Upper lobe of left lung (tissue), 6 donors: ENCODE data around the gene POPDC2. TPM values are rescaled to one million over a fixed set of nuclear protein-coding genes. Genes with fewer than 3 reads are reported as not detected.

ENCODE experiments used
- ATAC-seq, 2 donors: fragments of 200-7000 bp; cut with Tn5 transposase; one replicate each; pipeline ENCODE4 v1.9.1; 2022; ENCODE audit warnings: mild to moderate bottlenecking in 2 of 2, moderate library complexity in 2 of 2; ENCODE audit not compliant: low FRiP score in 2 of 2
- DNase-seq, 2 donors: peaks; one replicate each; pipeline ENCODE4 v3.0.0-alpha.2; 2019 to 2020
- H3K27ac ChIP-seq, 4 donors: fragments of 200-600 bp; sonication (generic); one replicate each; pipeline ENCODE4 v1.5.1; 2016 to 2019
- H3K27me3 ChIP-seq, 4 donors: fragments of 200-600 bp; sonication (generic); one replicate each; pipeline ENCODE4 v1.5.1; 2017 to 2019
- H3K36me3 ChIP-seq, 4 donors: fragments of 200-600 bp; sonication (generic); one replicate each; pipeline ENCODE4 v1.5.1; 2016 to 2019
- H3K4me1 ChIP-seq, 4 donors: fragments of 200-600 bp; sonication (generic); one replicate each; pipeline ENCODE4 v1.5.1; 2018 to 2019
- H3K4me3 ChIP-seq, 4 donors: fragments of 200-600 bp; sonication (generic); one replicate each; pipeline ENCODE4 v1.5.1; 2017 to 2019; ENCODE audit warnings: mild to moderate bottlenecking in 2 of 4, moderate library complexity in 1 of 4
- H3K9me3 ChIP-seq, 4 donors: fragments of 200-600 bp; sonication (generic); one replicate each; pipeline ENCODE4 v1.5.1; 2018 to 2019
- EP300 ChIP-seq, 4 donors: sonication (generic); formaldehyde crosslinking; IDR thresholded peaks; one replicate each; pipeline ENCODE4 v1.5.1; 2017; ENCODE audit warnings: antibody characterized with exemption in 4 of 4, control low read depth in 2 of 4
- POLR2A ChIP-seq, 4 donors: fragments of 450-650 bp; IDR thresholded peaks; one replicate each; pipeline ENCODE4 v1.5.1; 2016 to 2017; ENCODE audit warnings: antibody characterized with exemption in 4 of 4, mild to moderate bottlenecking in 2 of 4
- POLR2AphosphoS5 ChIP-seq, 2 donors: sonication (generic); formaldehyde crosslinking; IDR thresholded peaks; one replicate each; pipeline ENCODE4 v1.5.1; 2017; ENCODE audit warnings: antibody characterized with exemption in 2 of 2
- WGBS, 2 donors: methylation state at CpG; one replicate each; pipeline ENCODE4 v1.1.5; 2017 to 2018; 5-methylcytosine and 5-hydroxymethylcytosine counted together
- total RNA-seq, 6 donors: library from RNA; depleted of rRNA in 4 of 6; stranded (reverse); fragments of >200 nt in 4 of 6; gene quantifications; one replicate each; pipeline versions ENCODE4 v1.1.0 to v1.2.1, GENCODE V29; 2016 to 2021
- TF ChIP-seq, protein P1 (sequence below), 6 experiments: fragments of 450-650 bp in 4 of 6; fragments of 200-600 bp in 2 of 6; sonication (generic) in 2 of 6; IDR thresholded peaks; one replicate each; pipeline ENCODE4 v1.5.1; 2016 to 2019; ENCODE audit warnings: antibody characterized with exemption in 6 of 6
- donor health status: DM: no; HTN: no; CAD: no; lungs with moderate emphysema.
- donor health status: DM: no; HTN: yes; CAD: no; lungs with severe emphysema.

POPDC2 gene
- total RNA-seq, 6 donors from 2014 or later: 2.0 to 5.2 (median 2.2) TPM

DNA sequence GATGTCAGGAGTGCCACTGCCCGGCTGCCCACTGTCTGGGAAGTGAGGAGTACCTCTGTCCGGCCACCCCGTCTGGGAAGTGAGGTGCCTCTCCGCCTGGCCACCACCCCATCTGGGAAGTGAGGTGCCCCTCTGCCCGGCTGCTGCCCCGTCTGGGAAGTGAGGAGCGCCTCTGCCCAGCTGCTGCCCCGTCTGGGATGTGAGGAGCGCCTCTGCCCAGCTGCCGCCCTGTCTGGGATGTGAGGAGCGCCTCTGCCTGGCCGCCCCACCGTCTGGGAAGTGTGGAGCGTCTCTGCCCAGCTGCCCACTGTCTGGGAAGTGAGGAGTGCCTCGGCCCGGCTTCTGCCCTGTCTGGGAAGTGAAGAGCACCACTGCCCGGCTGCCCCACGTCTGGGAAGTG is 13.5 kb upstream of the POPDC2 start:
- WGBS, 2 donors: 86 to 93% methylated on average over 17 to 18 of the region's 18 CpGs
- H3K9me3 ChIP-seq: no peaks in the 10 kb centered on the region
- no peak overlapping the region for H3K4me3 ChIP-seq
- H3K4me1 ChIP-seq: peaks cover 23 to 37% (median 25%) of the 10 kb centered on the region in 4 donors
- H3K27ac ChIP-seq: peak overlapping the region in 2 of 4 donors; percentile 28 to 91
- DNase-seq (peak in 1 of 2 donors; percentile 78), ATAC-seq (no peak)
- H3K36me3 ChIP-seq: peaks cover 4 to 47% (median 16%) of the 10 kb centered on the region in 4 donors
- no peak for TF ChIP-seq POLR2AphosphoS5 (IDR thresholded peaks at IDR 0.05)
- TF ChIP-seq, protein P1, sequence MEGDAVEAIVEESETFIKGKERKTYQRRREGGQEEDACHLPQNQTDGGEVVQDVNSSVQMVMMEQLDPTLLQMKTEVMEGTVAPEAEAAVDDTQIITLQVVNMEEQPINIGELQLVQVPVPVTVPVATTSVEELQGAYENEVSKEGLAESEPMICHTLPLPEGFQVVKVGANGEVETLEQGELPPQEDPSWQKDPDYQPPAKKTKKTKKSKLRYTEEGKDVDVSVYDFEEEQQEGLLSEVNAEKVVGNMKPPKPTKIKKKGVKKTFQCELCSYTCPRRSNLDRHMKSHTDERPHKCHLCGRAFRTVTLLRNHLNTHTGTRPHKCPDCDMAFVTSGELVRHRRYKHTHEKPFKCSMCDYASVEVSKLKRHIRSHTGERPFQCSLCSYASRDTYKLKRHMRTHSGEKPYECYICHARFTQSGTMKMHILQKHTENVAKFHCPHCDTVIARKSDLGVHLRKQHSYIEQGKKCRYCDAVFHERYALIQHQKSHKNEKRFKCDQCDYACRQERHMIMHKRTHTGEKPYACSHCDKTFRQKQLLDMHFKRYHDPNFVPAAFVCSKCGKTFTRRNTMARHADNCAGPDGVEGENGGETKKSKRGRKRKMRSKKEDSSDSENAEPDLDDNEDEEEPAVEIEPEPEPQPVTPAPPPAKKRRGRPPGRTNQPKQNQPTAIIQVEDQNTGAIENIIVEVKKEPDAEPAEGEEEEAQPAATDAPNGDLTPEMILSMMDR (IDR thresholded peaks at IDR 0.05): no peak
- TF ChIP-seq EP300 (IDR thresholded peaks at IDR 0.05): no peak
- no peak for TF ChIP-seq POLR2A (IDR thresholded peaks at IDR 0.05)
- H3K27me3 ChIP-seq: no peaks in the 10 kb centered on the region

DNA sequence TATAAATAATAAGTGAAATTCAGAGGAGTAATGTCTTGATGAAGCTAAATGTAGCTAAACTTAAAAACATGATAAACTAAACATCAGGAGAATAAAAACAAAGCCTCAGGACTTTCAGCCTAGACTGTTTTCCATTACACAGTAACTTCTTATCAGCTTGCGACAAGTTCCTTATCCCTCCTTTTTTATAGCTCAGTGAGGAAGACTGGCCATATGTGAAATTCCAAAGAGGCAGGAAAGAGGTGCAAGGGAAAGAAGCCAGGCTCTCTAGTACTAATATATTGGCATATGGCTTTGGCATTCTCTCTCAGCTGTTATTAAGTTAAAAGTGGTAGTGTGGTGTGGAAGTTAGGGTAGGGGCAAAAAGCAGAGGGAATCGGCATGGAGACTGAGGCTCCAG is 12.4 kb upstream of the POPDC2 start:
- 81 to 84% methylated on average over 2 of the region's 2 CpGs for WGBS, 2 donors
- Histone ChIP-seq H3K27me3 (no peaks in the 10 kb centered on the region), H3K4me3 (no peak overlapping the region), H3K9me3 (no peaks in the 10 kb centered on the region), H3K4me1 (peaks cover 19 to 31% (median 22%) of the 10 kb centered on the region in 4 donors), H3K36me3 (peaks cover 4 to 57% (median 16%) of the 10 kb centered on the region in 4 donors), H3K27ac (peak overlapping the region in 2 of 4 donors; percentile 1 to 58)
- ATAC-seq (no peak), DNase-seq (no peak)
- no peak for TF ChIP-seq POLR2AphosphoS5 (IDR thresholded peaks at IDR 0.05)
- TF ChIP-seq, protein P1 (IDR thresholded peaks at IDR 0.05): no peak
- no peak for TF ChIP-seq POLR2A (IDR thresholded peaks at IDR 0.05)
- TF ChIP-seq EP300 (IDR thresholded peaks at IDR 0.05): no peak

DNA sequence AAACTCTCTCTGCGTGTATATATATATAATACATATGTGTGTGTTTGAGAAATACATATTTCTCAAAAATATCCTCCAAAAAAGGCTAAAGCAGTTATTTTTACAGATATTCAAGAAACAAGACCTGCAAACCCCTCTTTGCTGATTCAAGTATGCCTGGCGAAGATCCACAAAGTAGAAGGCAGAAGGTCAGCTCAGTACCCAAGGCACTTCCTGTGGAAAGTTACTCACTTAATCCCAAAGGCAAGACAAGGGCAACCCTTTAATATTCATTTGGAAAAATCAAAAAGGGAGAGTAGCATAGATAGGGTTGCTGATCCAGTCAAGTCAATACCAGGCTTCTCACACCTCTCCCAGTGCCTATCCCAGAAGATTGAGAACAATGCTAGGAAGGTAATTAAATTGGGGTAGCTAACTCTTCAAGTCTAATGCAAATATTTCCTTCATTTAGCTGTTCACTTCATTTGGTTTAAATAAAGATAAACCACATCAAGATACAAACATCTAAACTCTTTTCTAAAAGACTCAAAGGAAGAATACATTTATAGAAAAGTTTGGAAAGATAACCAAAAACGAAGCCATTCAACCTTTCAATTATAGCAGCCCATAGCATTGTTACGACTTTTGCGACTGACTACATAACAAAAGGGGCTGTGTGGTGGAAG is 9.6 kb upstream of the POPDC2 start:
- WGBS, 2 donors: 90 to 91% methylated on average over 5 of the region's 5 CpGs
- Histone ChIP-seq H3K36me3 (peaks cover 4 to 59% (median 16%) of the 10 kb centered on the region in 4 donors), H3K4me1 (peaks cover 5 to 14% (median 9%) of the 10 kb centered on the region in 4 donors), H3K27me3 (no peaks in the 10 kb centered on the region), H3K9me3 (no peaks in the 10 kb centered on the region), H3K4me3 (no peak overlapping the region), H3K27ac (peak overlapping the region in 2 of 4 donors; percentile 51 to 71)
- ATAC-seq (no peak), DNase-seq (no peak)
- no peak for TF ChIP-seq POLR2AphosphoS5 (IDR thresholded peaks at IDR 0.05)
- TF ChIP-seq, protein P1 (IDR thresholded peaks at IDR 0.05): no peak
- no peak for TF ChIP-seq EP300 (IDR thresholded peaks at IDR 0.05)
- no peak for TF ChIP-seq POLR2A (IDR thresholded peaks at IDR 0.05)

DNA sequence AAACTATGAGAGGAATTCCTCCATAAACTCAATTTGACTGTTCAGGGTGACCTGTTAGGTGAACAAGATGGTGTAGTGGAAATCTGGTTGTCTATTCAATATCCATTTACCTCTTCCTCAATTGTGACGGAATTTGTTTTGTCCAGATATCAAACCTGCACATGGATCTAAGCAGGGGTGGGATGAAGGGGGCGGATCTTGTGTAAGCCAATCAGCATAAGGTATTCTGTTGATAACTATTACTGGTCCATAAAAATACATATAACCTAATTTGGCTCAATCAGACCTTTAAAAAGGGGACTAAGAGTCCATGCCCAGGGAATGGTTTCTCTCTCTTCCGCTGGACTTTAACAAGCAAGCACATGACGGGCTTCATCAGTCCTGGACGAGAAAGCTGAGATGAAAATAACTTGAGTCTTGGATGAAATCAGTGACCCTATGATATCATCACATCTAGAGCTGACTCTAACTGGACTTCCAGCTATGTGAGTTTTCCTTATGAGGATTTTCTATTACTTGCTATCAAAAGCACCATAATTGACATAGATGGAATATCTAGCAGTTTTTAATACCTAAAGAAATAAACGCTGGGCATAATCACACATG is 5.7 kb upstream of the POPDC2 start:
- H3K4me3 ChIP-seq: no peak overlapping the region
- peaks cover 6 to 9% (median 8%) of the 10 kb centered on the region in 4 donors for H3K4me1 ChIP-seq
- peaks cover 0 to 22% (median 2%) of the 10 kb centered on the region in 4 donors for H3K36me3 ChIP-seq
- no peak for ATAC-seq
- WGBS, 2 donors: 92 to 94% methylated on average over 6 of the region's 6 CpGs
- no peaks in the 10 kb centered on the region for H3K9me3 ChIP-seq
- no peaks in the 10 kb centered on the region for H3K27me3 ChIP-seq
- no peak overlapping the region for H3K27ac ChIP-seq
- DNase-seq: no peak
- TF ChIP-seq POLR2AphosphoS5 (IDR thresholded peaks at IDR 0.05) (no peak), EP300 (IDR thresholded peaks at IDR 0.05) (no peak), POLR2A (IDR thresholded peaks at IDR 0.05) (no peak)
- TF ChIP-seq, protein P1 (IDR thresholded peaks at IDR 0.05): no peak
